SU-DHL-6 (cell line): Measurements from ENCODE around the gene FOXK1.
"Not testable (repeated sequence)": the region's sequence is repeated elsewhere in the genome, so short reads cannot be mapped to it uniquely, and the experiment has no call there.

Experiments
- EZH2phosphoT487 ChIP-seq: fragments of 200-600 bp; sonication (generic), shearing (Covaris generic); conservative IDR thresholded peaks from 2 replicates; pipeline ENCODE4 v1.6.1; 2018; ENCODE audit warnings: mild to moderate bottlenecking, antibody characterized with exemption, low read length, moderate library complexity, mixed read lengths
- TF ChIP-seq, protein P1 (sequence below): fragments of 200-600 bp; sonication (generic); IDR thresholded peaks from one replicate; pipeline ENCODE4 v1.5.1; 2017; ENCODE audit warnings: antibody characterized with exemption, mild to moderate bottlenecking, low read length, moderate library complexity; ENCODE audit not compliant: insufficient read depth, poor library complexity, severe bottlenecking

DNA sequence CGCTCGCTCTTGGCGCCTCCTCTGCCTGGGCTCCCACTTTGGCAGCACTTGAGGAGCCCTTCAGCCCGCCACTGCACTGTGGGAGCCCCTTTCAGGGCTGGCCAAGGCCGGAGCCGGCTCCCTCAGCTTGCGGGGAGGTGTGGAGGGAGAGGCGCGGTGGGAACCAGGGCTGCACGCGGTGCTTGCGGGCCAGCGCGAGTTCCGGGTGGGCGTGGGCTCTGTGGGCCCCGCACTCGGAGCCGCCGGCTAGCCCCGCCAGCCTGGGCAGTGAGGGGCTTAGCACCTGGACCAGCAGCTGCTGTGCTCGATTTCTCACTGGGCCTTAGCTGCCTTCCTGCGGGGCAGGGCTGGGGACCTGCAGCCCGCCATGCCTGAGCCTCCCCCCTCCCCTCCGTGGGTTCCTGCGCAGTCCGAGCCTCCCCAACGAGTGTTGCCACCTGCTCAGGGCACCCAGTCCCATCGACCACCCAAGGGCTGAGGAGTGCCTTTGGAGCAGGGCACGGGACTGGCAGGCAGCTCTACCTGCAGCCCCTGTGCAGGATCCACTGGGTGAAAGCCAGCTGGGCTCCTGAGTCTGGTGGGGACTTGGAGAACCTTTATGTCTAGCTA is 111.4 kb downstream of the FOXK1 start:
- TF ChIP-seq, protein P1, sequence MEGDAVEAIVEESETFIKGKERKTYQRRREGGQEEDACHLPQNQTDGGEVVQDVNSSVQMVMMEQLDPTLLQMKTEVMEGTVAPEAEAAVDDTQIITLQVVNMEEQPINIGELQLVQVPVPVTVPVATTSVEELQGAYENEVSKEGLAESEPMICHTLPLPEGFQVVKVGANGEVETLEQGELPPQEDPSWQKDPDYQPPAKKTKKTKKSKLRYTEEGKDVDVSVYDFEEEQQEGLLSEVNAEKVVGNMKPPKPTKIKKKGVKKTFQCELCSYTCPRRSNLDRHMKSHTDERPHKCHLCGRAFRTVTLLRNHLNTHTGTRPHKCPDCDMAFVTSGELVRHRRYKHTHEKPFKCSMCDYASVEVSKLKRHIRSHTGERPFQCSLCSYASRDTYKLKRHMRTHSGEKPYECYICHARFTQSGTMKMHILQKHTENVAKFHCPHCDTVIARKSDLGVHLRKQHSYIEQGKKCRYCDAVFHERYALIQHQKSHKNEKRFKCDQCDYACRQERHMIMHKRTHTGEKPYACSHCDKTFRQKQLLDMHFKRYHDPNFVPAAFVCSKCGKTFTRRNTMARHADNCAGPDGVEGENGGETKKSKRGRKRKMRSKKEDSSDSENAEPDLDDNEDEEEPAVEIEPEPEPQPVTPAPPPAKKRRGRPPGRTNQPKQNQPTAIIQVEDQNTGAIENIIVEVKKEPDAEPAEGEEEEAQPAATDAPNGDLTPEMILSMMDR: not testable (repeated sequence)
- TF ChIP-seq EZH2phosphoT487: not testable (repeated sequence)
